Neural cell (in vitro differentiated cells): ENCODE data around the gene APOBEC3H. TPM values are rescaled to one million over a fixed set of nuclear protein-coding genes. Genes with fewer than 3 reads are reported as not detected.

ENCODE experiments used
- H2AFZ ChIP-seq: fragments of 200-600, 300-800 bp; sonication (generic), shearing (Covaris generic); 2 replicates; pipeline ENCODE4 v1.6.0; 2014; ENCODE audit warnings: low read depth, mild to moderate bottlenecking, antibody characterized with exemption, low read length, moderate library complexity
- H3F3A ChIP-seq: fragments of 200-600 bp; shearing (Covaris generic); 2 replicates; pipeline ENCODE4 v1.6.1; 2016; ENCODE audit warnings: mild to moderate bottlenecking, moderate library complexity, mixed read lengths, antibody characterized with exemption, low read length; ENCODE audit not compliant: insufficient read depth, poor library complexity, severe bottlenecking
- H3K27ac ChIP-seq: fragments of 200-600, 300-800 bp; sonication (generic), shearing (Covaris generic); 2 replicates; pipeline ENCODE4 v1.5.1; 2014; ENCODE audit warnings: mild to moderate bottlenecking, low read length, moderate library complexity
- H3K27me3 ChIP-seq: fragments of 300-800, 200-600 bp; sonication (generic), shearing (Covaris generic); 2 replicates; pipeline ENCODE4 v1.6.0; 2014; ENCODE audit warnings: mild to moderate bottlenecking, low read depth, low read length, moderate library complexity; ENCODE audit not compliant: insufficient read depth
- H3K36me3 ChIP-seq: fragments of 300-800, 200-600 bp; sonication (generic), shearing (Covaris generic); 2 replicates; pipeline ENCODE4 v1.5.1; 2014; ENCODE audit warnings: mild to moderate bottlenecking, antibody characterized with exemption, low read length, moderate library complexity; ENCODE audit not compliant: insufficient read depth
- H3K4me2 ChIP-seq: fragments of 300-800, 200-600 bp; sonication (generic), shearing (Covaris generic); 2 replicates; pipeline ENCODE4 v1.6.0; 2014; ENCODE audit warnings: mild to moderate bottlenecking, low read length
- H3K4me3 ChIP-seq: fragments of 300-800, 200-600 bp; sonication (generic), shearing (Covaris generic); 2 replicates; pipeline ENCODE4 v1.5.1; 2014; ENCODE audit warnings: mild to moderate bottlenecking, low read length, moderate library complexity
- H3K79me2 ChIP-seq: fragments of 200-600 bp; shearing (Covaris generic); replicated peaks from 2 replicates; pipeline ENCODE4 v1.6.0; 2014; ENCODE audit warnings: mild to moderate bottlenecking, low read length, moderate library complexity; ENCODE audit not compliant: insufficient read depth
- H3K9ac ChIP-seq: fragments of 300-800, 200-600 bp; sonication (generic), shearing (Covaris generic); 2 replicates; pipeline ENCODE4 v1.6.1; 2016; ENCODE audit warnings: mild to moderate bottlenecking, low read length, mixed read lengths
- H3K9me2 ChIP-seq: fragments of 200-600 bp; shearing (Covaris generic); 2 replicates; pipeline ENCODE4 v1.6.1; 2016; ENCODE audit warnings: mild to moderate bottlenecking, low read length, mixed read lengths; ENCODE audit not compliant: insufficient read depth
- H3K9me3 ChIP-seq: fragments of 200-600, 300-800 bp; sonication (generic), shearing (Covaris generic); 2 replicates; pipeline ENCODE4 v1.6.1; 2016; ENCODE audit warnings: mild to moderate bottlenecking, mixed run types, low read length, moderate library complexity, mixed read lengths
- H4K20me1 ChIP-seq: fragments of 200-600 bp; shearing (Covaris generic); 2 replicates; pipeline ENCODE4 v1.6.1; 2016; ENCODE audit warnings: mild to moderate bottlenecking, mixed run types; ENCODE audit not compliant: insufficient read depth
- EP300 ChIP-seq: fragments of 450-650 bp; conservative IDR thresholded peaks from 2 replicates; pipeline ENCODE4 v1.6.1; 2014; ENCODE audit warnings: antibody characterized with exemption, mild to moderate bottlenecking, moderate library complexity; ENCODE audit not compliant: poor library complexity, severe bottlenecking
- EZH2 ChIP-seq: fragments of 200-600, 300-800 bp; shearing (Covaris generic), sonication (generic); IDR thresholded peaks from 2 replicates; pipeline ENCODE4 v1.6.1; 2014; ENCODE audit warnings: antibody characterized with exemption, low read length, borderline replicate concordance, mild to moderate bottlenecking; ENCODE audit not compliant: insufficient read depth, poor library complexity, severe bottlenecking
- MXI1 ChIP-seq: fragments of 450-650 bp; conservative IDR thresholded peaks from 2 replicates; pipeline ENCODE4 v1.6.1; 2014; ENCODE audit warnings: antibody characterized with exemption, mild to moderate bottlenecking; ENCODE audit not compliant: poor library complexity, severe bottlenecking
- POLR2AphosphoS5 ChIP-seq: IDR thresholded peaks from 2 replicates; pipeline ENCODE4 v1.6.1; 2012
- RAD21 ChIP-seq: fragments of 450-650 bp; conservative IDR thresholded peaks from 2 replicates; pipeline ENCODE4 v1.6.1; 2014; ENCODE audit warnings: antibody characterized with exemption, mild to moderate bottlenecking, moderate library complexity
- REST ChIP-seq: IDR thresholded peaks from 2 replicates; pipeline ENCODE4 v1.6.1; 2012; ENCODE audit warnings: borderline replicate concordance
- SMC3 ChIP-seq: fragments of 450-650 bp; conservative IDR thresholded peaks from 2 replicates; pipeline ENCODE4 v1.6.1; 2014; ENCODE audit warnings: antibody characterized with exemption, mild to moderate bottlenecking, moderate library complexity; ENCODE audit not compliant: poor library complexity
- TAF1 ChIP-seq: IDR thresholded peaks from 2 replicates; pipeline ENCODE4 v1.6.1; 2012; ENCODE audit warnings: low read depth
- polyA plus RNA-seq: library from polyadenylated mRNA; depleted of rRNA; stranded (reverse); fragments of >200 nt; gene quantifications from 2 replicates; pipeline ENCODE4 v1.2.3, GENCODE V29; 2014
- TF ChIP-seq, protein P1 (sequence below): fragments of 450-650 bp; IDR thresholded peaks from 2 replicates; pipeline ENCODE4 v1.5.1; 2014; ENCODE audit warnings: antibody characterized with exemption, mild to moderate bottlenecking, moderate library complexity; ENCODE audit not compliant: poor library complexity, severe bottlenecking

Gene APOBEC3H
- polyA plus RNA-seq, 1 donor from 2014 or later = not detected

DNA sequence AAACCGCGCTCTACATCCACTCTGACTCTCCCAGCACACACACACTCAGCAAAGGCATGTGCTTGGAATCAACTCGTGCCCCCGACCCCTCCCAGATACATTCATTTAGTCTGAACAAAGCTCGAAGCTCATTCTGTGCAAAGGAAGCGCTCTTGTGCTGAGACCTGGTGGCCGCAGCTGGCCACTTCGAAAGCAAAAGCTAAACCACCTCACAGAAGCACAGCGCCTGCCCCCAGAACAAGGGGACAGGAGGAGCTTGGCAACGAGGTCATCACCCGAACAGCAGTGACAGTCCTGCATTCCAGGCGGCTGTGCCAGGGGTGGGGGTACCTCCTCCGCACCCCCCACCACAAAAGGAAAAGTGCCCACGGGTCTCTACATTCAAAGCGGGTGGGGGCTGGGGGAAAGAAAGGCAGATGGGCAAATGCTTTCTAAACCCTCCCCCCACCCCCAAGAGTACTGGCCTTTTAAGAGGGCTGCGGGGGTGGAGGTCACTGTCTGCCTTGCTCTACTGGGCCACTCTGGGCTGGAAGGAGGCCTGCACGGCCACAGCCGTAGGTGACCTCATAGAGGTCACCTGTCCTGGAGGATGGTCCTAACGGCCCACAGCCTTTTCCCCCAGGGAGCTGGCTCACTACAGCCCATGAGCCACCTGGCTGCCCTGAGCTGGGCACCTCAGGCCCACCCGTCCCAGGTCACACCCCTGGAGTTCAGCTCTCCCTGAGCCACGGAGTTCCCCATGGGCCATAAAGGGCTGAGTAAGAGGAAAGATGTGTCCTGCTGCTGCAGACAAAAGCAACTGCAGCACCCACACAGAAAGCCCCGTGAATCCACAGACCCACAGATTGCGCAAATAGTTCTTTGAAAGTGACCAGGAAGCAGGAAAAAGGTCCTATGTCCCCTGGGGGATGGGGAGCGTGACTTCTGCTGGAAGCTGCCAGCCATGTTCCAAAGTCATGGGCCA is 34.1 kb downstream of the APOBEC3H start:
- Histone ChIP-seq H3K9me2 (no peaks in the 10 kb centered on the region), H4K20me1 (no peaks in the 10 kb centered on the region), H3K79me2 (no peaks in the 10 kb centered on the region), H3K27ac (no peak overlapping the region), H3K9ac (no peak overlapping the region), H3K4me3 (no peak overlapping the region), H2AFZ (no peak overlapping the region), H3F3A (no peaks in the 10 kb centered on the region), H3K36me3 (no peaks in the 10 kb centered on the region), H3K4me2 (no peak overlapping the region), H3K9me3 (no peaks in the 10 kb centered on the region), H3K27me3 (no peaks in the 10 kb centered on the region)
- TF ChIP-seq EZH2 = no peak
- no peak for TF ChIP-seq SMC3
- TF ChIP-seq, protein P1, sequence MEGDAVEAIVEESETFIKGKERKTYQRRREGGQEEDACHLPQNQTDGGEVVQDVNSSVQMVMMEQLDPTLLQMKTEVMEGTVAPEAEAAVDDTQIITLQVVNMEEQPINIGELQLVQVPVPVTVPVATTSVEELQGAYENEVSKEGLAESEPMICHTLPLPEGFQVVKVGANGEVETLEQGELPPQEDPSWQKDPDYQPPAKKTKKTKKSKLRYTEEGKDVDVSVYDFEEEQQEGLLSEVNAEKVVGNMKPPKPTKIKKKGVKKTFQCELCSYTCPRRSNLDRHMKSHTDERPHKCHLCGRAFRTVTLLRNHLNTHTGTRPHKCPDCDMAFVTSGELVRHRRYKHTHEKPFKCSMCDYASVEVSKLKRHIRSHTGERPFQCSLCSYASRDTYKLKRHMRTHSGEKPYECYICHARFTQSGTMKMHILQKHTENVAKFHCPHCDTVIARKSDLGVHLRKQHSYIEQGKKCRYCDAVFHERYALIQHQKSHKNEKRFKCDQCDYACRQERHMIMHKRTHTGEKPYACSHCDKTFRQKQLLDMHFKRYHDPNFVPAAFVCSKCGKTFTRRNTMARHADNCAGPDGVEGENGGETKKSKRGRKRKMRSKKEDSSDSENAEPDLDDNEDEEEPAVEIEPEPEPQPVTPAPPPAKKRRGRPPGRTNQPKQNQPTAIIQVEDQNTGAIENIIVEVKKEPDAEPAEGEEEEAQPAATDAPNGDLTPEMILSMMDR = no peak
- no peak for TF ChIP-seq MXI1
- TF ChIP-seq RAD21 = no peak

GRCh38 chr22:39132281-39132680 is 35.2 kb downstream of the APOBEC3H start:
- Histone ChIP-seq H3F3A (no peaks in the 10 kb centered on the region), H3K79me2 (no peaks in the 10 kb centered on the region), H3K4me3 (no peak overlapping the region), H3K27ac (no peak overlapping the region), H3K9me2 (no peaks in the 10 kb centered on the region), H3K27me3 (no peaks in the 10 kb centered on the region), H4K20me1 (no peaks in the 10 kb centered on the region), H3K4me2 (no peak overlapping the region), H3K9ac (no peak overlapping the region), H3K36me3 (no peaks in the 10 kb centered on the region), H3K9me3 (no peaks in the 10 kb centered on the region), H2AFZ (no peak overlapping the region)
- no peak for TF ChIP-seq POLR2AphosphoS5
- no peak for TF ChIP-seq EP300
- TF ChIP-seq, protein P1 = no peak
- no peak for TF ChIP-seq RAD21
- TF ChIP-seq MXI1 = no peak
- no peak for TF ChIP-seq REST
- no peak for TF ChIP-seq TAF1
- no peak for TF ChIP-seq SMC3
- no peak for TF ChIP-seq EZH2
